Hematopoietic multipotent progenitor cell treated with erythropoietin and hydrocortisone succinate and interleukin-3 and kit ligand, for 15 days (in vitro differentiated cells): ENCODE measurements around the gene ALDH7A1.
"Not testable (repeated sequence)": the region's sequence is repeated elsewhere in the genome, so short reads cannot be mapped to it uniquely, and the experiment has no call there.

Experiments
- DNase-seq: peaks from one replicate; pipeline ENCODE4 v3.0.0-alpha.2; 2015; ENCODE audit warnings: low spot score

The ALDH7A1 gene

GRCh38 chr5:126595486-126596083 is 566 bp upstream of the ALDH7A1 start:
- DNase-seq = no peak

- DNase-seq = no peak
Observed at GRCh38 chr5:126591549-126591948, 3.5 kb downstream of the ALDH7A1 start.

GRCh38 chr5:126589536-126590297 is 5.3 kb downstream of the ALDH7A1 start:
- no peak for DNase-seq

GRCh38 chr5:126587551-126588390 is 7.2 kb downstream of the ALDH7A1 start:
- DNase-seq = no peak

- no peak for DNase-seq
Observed at GRCh38 chr5:126583761-126584160, 11.3 kb downstream of the ALDH7A1 start.

GRCh38 chr5:126579716-126580115 is 15.3 kb downstream of the ALDH7A1 start:
- DNase-seq = no peak

- DNase-seq = no peak
Observed at GRCh38 chr5:126577415-126577814, 17.6 kb downstream of the ALDH7A1 start.

- no peak for DNase-seq
Observed at GRCh38 chr5:126576974-126577373, 18.0 kb downstream of the ALDH7A1 start.

GRCh38 chr5:126575644-126576043 is 19.4 kb downstream of the ALDH7A1 start:
- no peak for DNase-seq

GRCh38 chr5:126568206-126568755 is 26.7 kb downstream of the ALDH7A1 start:
- DNase-seq = no peak

GRCh38 chr5:126562823-126563222 is 32.2 kb downstream of the ALDH7A1 start:
- DNase-seq = no peak

DNA sequence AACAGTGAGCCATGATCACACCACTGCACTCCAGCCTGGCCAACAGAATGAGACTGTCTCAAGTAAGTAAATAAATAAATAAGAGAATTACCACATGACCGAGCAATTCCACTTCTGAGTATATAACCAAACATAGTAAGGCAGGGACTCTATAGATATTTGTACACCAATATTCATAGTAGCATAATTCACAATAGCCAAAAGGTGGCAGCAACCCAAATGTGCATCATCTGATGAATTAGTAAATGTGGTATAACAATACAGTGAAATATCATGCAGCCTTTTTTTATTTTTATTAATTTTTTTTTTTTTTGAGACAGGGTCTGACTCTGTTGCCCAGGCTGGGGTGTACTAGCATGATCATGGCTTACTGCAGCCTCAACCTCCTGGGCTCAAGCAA is 33.1 kb downstream of the ALDH7A1 start:
- no peak for DNase-seq

GRCh38 chr5:126555101-126555500 is 39.9 kb downstream of the ALDH7A1 start:
- not testable (repeated sequence) for DNase-seq

DNA sequence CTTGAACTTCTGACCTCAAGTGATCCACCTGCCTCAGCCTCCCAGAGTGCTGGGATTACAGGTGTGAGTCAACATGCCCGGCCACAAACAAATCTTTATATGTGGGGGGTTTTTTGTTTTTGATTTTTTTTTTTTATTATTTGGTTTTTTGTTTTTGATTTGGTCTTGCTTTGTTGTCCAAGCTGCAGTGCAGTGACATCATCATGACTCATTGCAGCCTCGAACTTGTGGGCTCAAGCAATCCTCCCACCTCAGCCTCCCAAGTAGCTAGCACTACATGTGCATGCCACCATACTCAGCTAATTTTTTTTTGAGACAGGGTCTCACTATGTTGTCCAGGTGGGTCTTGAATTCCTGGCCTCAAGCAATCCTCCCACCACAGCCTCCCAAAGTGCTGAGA is 42.4 kb downstream of the ALDH7A1 start:
- DNase-seq = no peak

GRCh38 chr5:126544087-126544740 is 50.8 kb downstream of the ALDH7A1 start:
- no peak for DNase-seq

DNA sequence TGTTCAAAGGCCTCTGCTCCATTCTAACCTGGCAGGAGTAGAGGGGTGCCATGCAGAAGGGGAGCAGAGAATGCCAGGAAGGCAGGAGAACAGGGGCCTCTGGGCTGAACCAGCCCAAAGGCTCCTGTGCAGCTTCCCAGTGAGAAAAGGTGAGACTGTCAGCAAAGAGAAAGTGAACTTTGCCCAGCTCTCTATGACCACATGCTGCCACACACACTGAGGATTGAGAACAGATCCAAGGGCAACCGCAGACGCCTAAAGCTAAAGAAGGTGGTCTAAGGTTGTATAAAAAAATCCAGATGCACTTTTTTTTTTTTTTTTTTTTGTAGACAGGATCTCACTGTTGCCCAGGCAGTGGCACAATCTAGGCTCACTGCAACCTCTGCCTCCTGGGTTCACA is 51.4 kb downstream of the ALDH7A1 start:
- DNase-seq = no peak

DNA sequence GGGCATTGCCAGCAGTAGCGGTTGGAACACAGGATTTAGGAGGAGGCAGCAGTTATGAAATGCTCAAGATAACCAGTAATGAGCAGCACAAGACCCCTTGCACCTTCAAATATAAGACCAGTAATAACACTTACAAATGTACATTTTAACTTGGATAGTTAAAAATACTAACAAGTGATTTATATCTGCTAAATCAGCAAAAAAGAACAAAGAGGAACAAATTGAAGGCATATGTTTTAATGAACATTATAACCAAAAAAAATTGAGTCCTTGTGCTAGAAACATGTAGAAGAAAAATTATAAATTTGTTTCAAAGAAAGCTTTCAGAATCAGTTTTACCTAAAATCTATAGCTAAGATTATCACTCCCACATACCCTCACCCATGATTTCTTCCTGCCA is 52.0 kb downstream of the ALDH7A1 start:
- DNase-seq = no peak

- no peak for DNase-seq
Observed at GRCh38 chr5:126542441-126542840, 52.6 kb downstream of the ALDH7A1 start.

- DNase-seq = no peak
Observed at GRCh38 chr5:126540631-126541030, 54.4 kb downstream of the ALDH7A1 start.

DNA sequence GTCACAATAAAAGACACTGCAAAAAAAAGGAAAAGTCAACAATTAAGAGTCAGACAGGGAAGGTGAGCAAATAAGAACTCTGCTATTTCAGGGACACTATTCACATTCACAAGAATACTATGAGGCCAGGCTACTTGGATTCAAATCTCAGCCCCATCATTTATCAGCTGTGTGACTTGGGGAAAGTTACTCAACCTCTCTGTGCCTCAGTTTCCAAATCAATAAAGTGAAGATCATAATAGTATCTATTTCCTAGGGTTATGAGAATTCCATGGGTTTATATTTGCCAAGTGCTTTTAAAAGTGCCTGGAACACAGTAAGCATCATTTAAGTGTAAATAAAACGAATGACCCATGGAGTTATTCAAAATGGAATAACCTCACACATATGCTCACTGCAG is 56.4 kb downstream of the ALDH7A1 start:
- no peak for DNase-seq

GRCh38 chr5:126536874-126537273 is 58.1 kb downstream of the ALDH7A1 start:
- DNase-seq = no peak
